Smooth muscle cell of the brain vasculature (primary cell): Measurements from ENCODE around the gene C11orf54.
"Not testable (repeated sequence)": the region's sequence is repeated elsewhere in the genome, so short reads cannot be mapped to it uniquely, and the experiment has no call there.

Experiments used
- DNase-seq: peaks from one replicate; pipeline ENCODE4 v3.0.0-alpha.2; 2012; ENCODE audit warnings: low read depth, low spot score

C11orf54 gene

GRCh38 chr11:93734427-93735222, 6.8 kb upstream of the C11orf54 start:
- DNase-seq = no peak

- no peak for DNase-seq
Measured at GRCh38 chr11:93735627-93736026, 5.8 kb upstream of the C11orf54 start.

DNA sequence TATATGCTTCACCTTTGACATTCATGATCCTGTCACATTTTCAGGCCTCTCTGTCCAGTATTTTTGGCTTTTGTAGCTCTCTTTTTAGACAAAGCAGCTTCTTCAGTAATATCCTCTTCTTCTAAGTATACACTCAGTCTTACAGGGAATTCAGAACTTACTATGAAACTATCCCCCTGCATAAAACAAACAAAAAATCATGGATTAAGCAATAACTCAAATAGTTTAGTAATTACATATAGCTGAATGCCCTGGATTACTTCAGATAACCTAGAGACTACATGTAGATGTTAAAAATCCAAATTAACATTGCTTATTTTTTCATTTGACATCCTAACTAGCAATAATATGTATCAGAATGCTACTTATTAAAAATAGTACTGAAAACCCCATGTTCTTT, 5.3 kb upstream of the C11orf54 start:
- DNase-seq = no peak

- no peak for DNase-seq
Measured at GRCh38 chr11:93737904-93738612, 3.4 kb upstream of the C11orf54 start.

DNA sequence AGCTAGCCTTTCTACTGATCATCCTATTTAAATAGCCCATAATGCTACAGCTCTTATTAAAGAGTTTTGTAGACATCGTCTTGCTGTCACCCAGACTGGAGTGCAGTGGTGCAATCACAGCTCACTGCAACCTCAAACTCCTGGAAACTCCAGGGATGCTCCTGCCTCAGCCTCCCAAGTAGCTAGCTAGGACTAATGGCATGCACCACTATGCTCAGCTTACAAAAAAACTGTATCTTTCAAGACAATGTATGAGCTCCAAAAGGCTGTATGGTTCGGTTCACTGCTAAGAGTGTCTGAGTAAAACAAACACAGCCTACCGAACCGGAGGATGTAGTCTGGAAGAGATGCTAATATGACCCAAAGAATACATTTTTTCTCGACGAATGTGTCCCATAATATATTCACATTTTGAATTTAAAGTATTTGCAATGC, 2.8 kb upstream of the C11orf54 start:
- no peak for DNase-seq

- DNase-seq = no peak
Measured at GRCh38 chr11:93740031-93740729, 1.3 kb upstream of the C11orf54 start.

DNA sequence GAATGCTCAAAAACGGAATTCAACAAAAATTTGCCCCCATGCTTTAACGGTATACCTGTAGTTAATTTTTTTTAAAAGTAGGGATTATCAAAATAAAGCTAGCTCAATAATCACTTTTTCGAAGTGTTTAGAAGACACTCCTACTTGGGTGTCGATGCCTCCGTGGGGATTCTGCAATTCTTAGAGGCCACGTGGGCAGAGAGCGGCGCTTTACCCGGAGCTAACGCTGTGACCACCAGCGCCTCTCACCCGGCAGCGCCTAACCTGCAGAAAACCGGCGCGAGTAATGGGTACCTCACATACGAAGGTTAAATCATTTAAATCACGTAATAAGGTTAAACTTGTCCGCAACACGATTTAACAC, 760 bp upstream of the C11orf54 start:
- DNase-seq = peak; percentile 26

DNA sequence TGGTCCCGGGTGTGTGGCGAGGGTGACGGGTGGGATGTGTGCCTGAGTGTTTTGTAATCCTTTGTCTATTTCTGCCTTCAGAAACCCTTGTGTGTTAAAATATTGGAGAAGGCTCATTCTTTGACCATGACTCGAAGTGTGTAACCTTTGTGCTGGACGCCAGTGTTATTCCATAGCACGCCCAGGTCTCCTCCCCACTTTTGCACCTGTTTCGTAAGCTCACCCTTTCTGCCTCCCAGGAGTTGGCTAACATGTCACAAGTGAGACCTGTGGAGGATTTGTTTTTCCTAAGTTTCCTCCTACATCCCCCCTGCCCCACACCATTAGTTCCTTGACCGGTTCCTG, 382 bp downstream of the C11orf54 start:
- no peak for DNase-seq

DNA sequence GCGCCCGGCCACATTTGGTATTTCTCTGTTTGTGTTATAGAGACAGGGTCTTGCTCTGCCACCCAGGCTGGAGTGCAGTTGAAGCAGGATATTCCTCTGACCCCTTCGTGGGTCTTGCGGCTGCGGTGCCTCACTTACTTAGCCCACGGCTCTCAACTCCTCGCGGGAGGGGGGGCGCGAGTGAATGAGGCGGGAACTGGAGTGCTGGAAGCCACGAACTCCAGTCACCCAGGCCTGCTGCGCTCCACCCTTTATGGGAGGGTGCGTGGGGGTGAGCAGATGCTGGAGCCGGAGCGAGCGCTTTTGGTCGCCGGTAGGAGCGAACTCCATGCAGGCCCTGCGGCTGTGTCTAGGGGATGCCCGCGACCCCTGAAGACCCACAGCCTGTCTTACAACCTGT, 1.8 kb downstream of the C11orf54 start:
- no peak for DNase-seq

DNA sequence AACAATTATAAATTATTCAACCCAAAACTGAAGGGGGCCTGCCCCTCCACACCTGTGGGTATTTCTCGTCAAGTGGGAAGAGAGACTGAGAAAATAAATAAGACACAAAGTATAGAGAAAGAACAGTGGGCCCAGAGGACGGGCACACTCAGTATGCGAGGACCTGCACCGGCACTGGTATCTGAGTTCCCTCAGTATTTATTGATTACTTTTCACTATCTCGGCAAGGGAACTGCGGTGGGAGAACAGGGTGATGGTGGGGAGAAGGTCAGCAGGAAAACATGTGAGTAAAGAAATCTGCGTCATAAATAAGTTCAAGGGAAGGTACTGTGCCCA, 3.2 kb downstream of the C11orf54 start:
- no peak for DNase-seq

DNA sequence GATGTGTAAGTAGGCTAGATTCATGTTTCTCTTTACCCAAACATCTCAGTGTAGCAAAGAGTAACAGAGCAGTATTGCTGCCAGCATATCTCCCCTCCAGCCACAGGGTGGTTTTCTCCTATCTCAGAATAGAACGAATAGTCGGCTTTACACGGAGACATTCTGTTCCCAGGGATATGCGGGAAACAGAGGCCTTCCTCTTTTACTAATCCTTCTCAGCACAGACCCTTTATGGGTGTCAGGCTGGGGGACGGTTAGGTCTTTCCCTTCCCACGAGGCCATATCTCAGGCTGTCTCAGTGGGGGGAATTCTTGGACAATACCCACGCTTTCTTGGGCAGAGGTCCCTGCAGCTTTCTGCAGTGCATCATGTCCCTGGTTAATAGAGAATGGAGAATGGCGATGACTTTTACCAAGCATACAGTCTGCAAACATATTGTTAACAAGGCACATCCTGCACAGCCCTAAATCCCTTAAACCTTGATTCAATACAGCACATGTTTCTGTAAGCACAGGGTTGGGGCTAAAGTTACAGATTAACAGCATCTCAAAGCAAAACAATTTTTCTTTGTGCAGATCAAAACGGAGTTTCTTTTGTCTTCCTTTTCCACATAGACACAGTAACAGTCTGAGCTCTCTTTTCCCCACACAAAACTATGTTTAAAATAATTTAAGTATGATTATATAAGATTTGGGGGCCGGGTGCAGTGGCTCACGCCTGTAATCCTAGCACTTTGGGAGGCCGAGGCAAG, 3.7 kb downstream of the C11orf54 start:
- DNase-seq = not testable (repeated sequence)

GRCh38 chr11:93746101-93746500, 4.6 kb downstream of the C11orf54 start:
- no peak for DNase-seq

DNA sequence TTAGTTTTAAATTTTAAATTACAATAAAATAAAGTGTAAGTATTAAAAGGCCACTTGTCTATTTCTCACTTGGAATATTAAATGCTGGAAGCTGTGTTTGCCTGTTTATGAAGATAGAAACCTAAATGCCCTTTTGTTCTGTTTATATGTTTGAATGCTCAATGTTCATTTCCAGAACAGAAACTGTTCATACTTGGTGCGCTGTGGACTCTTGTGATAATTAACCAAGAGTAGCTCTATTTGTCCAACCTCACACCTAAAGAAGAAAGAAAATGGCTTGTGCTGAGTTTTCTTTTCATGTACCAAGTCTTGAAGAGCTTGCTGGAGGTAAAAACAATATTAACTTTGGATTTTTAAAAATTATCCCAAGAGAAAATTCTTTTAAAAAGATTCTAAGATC, 5.7 kb downstream of the C11orf54 start:
- no peak for DNase-seq

GRCh38 chr11:93751001-93751400, 9.5 kb downstream of the C11orf54 start:
- DNase-seq = no peak

- DNase-seq = no peak
Measured at GRCh38 chr11:93753241-93753640, 11.8 kb downstream of the C11orf54 start.

DNA sequence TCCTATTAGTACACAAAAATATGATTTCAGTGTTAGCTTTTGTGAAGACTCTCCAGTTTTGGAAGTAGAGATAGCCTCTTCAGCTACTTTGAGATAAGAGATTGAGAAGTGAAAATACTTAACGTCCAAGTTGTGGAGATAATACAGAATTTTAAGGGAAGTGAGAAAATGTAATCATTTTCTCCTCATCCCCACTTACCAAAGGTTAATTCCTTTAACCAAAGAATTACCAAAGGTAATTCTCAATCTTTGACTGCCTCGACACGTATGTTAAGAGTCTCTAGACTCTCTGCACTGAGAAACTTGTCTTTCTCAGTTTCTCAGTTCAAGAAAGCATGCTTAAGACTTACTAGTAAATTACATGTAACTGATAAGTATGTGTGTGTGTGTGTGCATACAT, 15.3 kb downstream of the C11orf54 start:
- DNase-seq = no peak

- no peak for DNase-seq
Measured at GRCh38 chr11:93757301-93757700, 15.8 kb downstream of the C11orf54 start.

GRCh38 chr11:93757924-93758865, 16.7 kb downstream of the C11orf54 start:
- no peak for DNase-seq

GRCh38 chr11:93759123-93759522, 17.7 kb downstream of the C11orf54 start:
- not testable (repeated sequence) for DNase-seq

DNA sequence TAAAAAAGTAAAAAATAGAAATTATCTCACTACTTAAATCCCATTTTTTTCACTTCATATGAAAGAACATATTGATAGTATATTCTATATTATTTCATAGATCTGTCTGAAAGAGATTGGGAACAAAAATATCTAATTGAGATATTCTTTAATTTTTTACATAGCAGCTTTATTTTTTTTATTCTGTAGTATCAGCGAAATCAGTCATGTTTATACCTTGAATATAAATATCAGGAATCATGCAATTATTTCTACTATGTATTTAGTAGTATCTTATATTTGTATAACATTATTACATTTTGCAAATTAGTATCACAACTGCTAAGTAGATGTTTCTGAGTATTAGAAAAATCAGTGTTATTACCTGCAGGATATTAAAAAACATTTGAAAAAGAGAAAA, 20.4 kb downstream of the C11orf54 start:
- DNase-seq = no peak

- DNase-seq = no peak
Measured at GRCh38 chr11:93765551-93765950, 24.1 kb downstream of the C11orf54 start.
